GM13977 (cell line): ENCODE data around the gene TMIE.

Experiments used
- DNase-seq: peaks from one replicate; pipeline ENCODE4 v3.0.0; 2012; ENCODE audit warnings: low spot score
- CTCF ChIP-seq: IDR thresholded peaks from 2 replicates; pipeline ENCODE4 v1.5.1; 2012; ENCODE audit warnings: mild to moderate bottlenecking, control low read depth; ENCODE audit not compliant: insufficient read depth; ENCODE audit errors: extremely low read depth, missing control alignments
- in situ Hi-C: fragments of 300-500 bp; cut with MboI; formaldehyde crosslinking; loops from one replicate; pipeline ENCODE4 v1.12.0; 2022; ENCODE audit warnings: low sequenced_read_pairs, low pct_unique_long_range_greater_than_20kb, mixed read lengths, inconsistent platforms; ENCODE audit not compliant: unreplicated experiment

Gene TMIE

GRCh38 chr3:46660543-46661523, 40.4 kb upstream of the TMIE start:
- TF ChIP-seq CTCF = no peak
- peak; percentile 7 for DNase-seq
- in situ Hi-C loops = no loop called here

GRCh38 chr3:46661776-46662766, 39.1 kb upstream of the TMIE start:
- no peak for TF ChIP-seq CTCF
- no peak for DNase-seq
- in situ Hi-C loops = no loop called here

GRCh38 chr3:46662771-46663551, 38.2 kb upstream of the TMIE start:
- in situ Hi-C loops = no loop called here

GRCh38 chr3:46663591-46664135, 37.5 kb upstream of the TMIE start:
- in situ Hi-C loops = no loop called here
- peak; percentile 5 for DNase-seq
- no peak for TF ChIP-seq CTCF

More at GRCh38 chr3:46662771-46663551, 38.2 kb upstream of the TMIE start:
- no peak for DNase-seq
- no peak for TF ChIP-seq CTCF

GRCh38 chr3:46664188-46664970, 36.8 kb upstream of the TMIE start:
- DNase-seq = peak; percentile 9
- no peak for TF ChIP-seq CTCF
- in situ Hi-C loops = no loop called here
